ENCODE measurements around the gene RBL2. TPM values are rescaled to one million over a fixed set of nuclear protein-coding genes. Genes with fewer than 3 reads are reported as not detected.
A peak's percentile ranks its signal among the peaks of the same experiment; 100 is the strongest.

RBL2 gene
- total and polyA plus RNA-seq, 4 donors = 35.2 to 90.2 (median 79.6) TPM

GRCh38 chr16:53495325-53495724 is 61.1 kb downstream of the RBL2 start:
- ATAC-seq (ENCODE audit: low FRiP score) (no peak), DNase-seq (no peak)
- Histone ChIP-seq H3K4me1 (ENCODE audit: control insufficient read depth in 1 of 2, insufficient read depth in 2 of 2, low read length in 2 of 2) (no peaks in the 10 kb centered on the region), H3K27me3 (ENCODE audit: control insufficient read depth in 1 of 2, insufficient read depth in 2 of 2, low read length in 1 of 2) (no peaks in the 10 kb centered on the region), H3K27ac (ENCODE audit: low read depth in 1 of 2, low read length in 2 of 2) (no peak overlapping the region), H3K9me3 (ENCODE audit: control insufficient read depth, low read length) (no peaks in the 10 kb centered on the region), H3K36me3 (ENCODE audit: control insufficient read depth in 1 of 2, insufficient read depth in 2 of 2, low read length in 1 of 2) (peaks cover 3 to 6% of the 10 kb centered on the region in 2 donors), H3K4me3 (ENCODE audit: low read length in 2 of 2) (no peak overlapping the region)
- intact Hi-C loops (cut with DNase I) = no loop called here
- WGBS, 2 donors = 87 to 91% methylated on average over 4 of the region's 4 CpGs

- no peak overlapping the region for H3K27ac ChIP-seq (ENCODE audit: low read depth in 1 of 2, low read length in 2 of 2)
- H3K4me3 ChIP-seq (ENCODE audit: low read length in 2 of 2) = no peak overlapping the region
- ATAC-seq (ENCODE audit: low FRiP score) = no peak
- 91 to 92% methylated on average over 4 of the region's 4 CpGs for WGBS, 2 donors
- intact Hi-C loops (cut with DNase I) = no loop called here
- no peaks in the 10 kb centered on the region for H3K9me3 ChIP-seq (ENCODE audit: control insufficient read depth, low read length)
- DNase-seq = no peak
- H3K36me3 ChIP-seq (ENCODE audit: control insufficient read depth in 1 of 2, insufficient read depth in 2 of 2, low read length in 1 of 2) = peaks cover 0 to 3% of the 10 kb centered on the region in 2 donors
- H3K4me1 ChIP-seq (ENCODE audit: control insufficient read depth in 1 of 2, insufficient read depth in 2 of 2, low read length in 2 of 2) = peaks cover 0 to 4% of the 10 kb centered on the region in 2 donors
- no peaks in the 10 kb centered on the region for H3K27me3 ChIP-seq (ENCODE audit: control insufficient read depth in 1 of 2, insufficient read depth in 2 of 2, low read length in 1 of 2)
These were observed 64.7 kb downstream of the RBL2 start for GRCh38 chr16:53498984-53499383.

- no peaks in the 10 kb centered on the region for H3K27me3 ChIP-seq (ENCODE audit: control insufficient read depth in 1 of 2, insufficient read depth in 2 of 2, low read length in 1 of 2)
- no peaks in the 10 kb centered on the region for H3K9me3 ChIP-seq (ENCODE audit: control insufficient read depth, low read length)
- no peaks in the 10 kb centered on the region for H3K36me3 ChIP-seq (ENCODE audit: control insufficient read depth in 1 of 2, insufficient read depth in 2 of 2, low read length in 1 of 2)
- ATAC-seq (ENCODE audit: low FRiP score) = no peak
- 40 to 48% methylated on average over 9 of the region's 9 CpGs for WGBS, 2 donors
- no peak overlapping the region for H3K27ac ChIP-seq (ENCODE audit: low read depth in 1 of 2, low read length in 2 of 2)
- intact Hi-C loops (cut with DNase I) = loop anchor here (5.0 kb wide), 3 partner anchors 64 to 1426 kb away; no protein-coding TSS in a partner anchor
- no peak for DNase-seq
- H3K4me1 ChIP-seq (ENCODE audit: control insufficient read depth in 1 of 2, insufficient read depth in 2 of 2, low read length in 2 of 2) = peaks cover 0 to 4% of the 10 kb centered on the region in 2 donors
- peak overlapping the region in 1 of 2 donors; percentile 72 for H3K4me3 ChIP-seq (ENCODE audit: low read length in 2 of 2)
These were observed 67.1 kb downstream of the RBL2 start for GRCh38 chr16:53501216-53501859.

- intact Hi-C loops (cut with DNase I) = loop anchor here (1.0 to 5.0 kb wide), 4 partner anchors 65 to 1425 kb away; partner anchors contain the start of gene RBL2 (in 1 of the 2)
- H3K27ac ChIP-seq (ENCODE audit: low read depth in 1 of 2, low read length in 2 of 2) = peak within 1 kb of the TSS; percentile 78 to 93
- H3K27me3 ChIP-seq (ENCODE audit: control insufficient read depth in 1 of 2, insufficient read depth in 2 of 2, low read length in 1 of 2) = no peaks in the 10 kb centered on the region
- peak; percentile 68 to 82 for DNase-seq
- H3K36me3 ChIP-seq (ENCODE audit: control insufficient read depth in 1 of 2, insufficient read depth in 2 of 2, low read length in 1 of 2) = no peaks in the 10 kb centered on the region
- 0% methylated on average over 61 to 76 of the region's 76 CpGs for WGBS, 2 donors
- no peaks in the 10 kb centered on the region for H3K9me3 ChIP-seq (ENCODE audit: control insufficient read depth, low read length)
- H3K4me3 ChIP-seq (ENCODE audit: low read length in 2 of 2) = peak within 1 kb of the TSS; percentile 72 to 89
- ATAC-seq (ENCODE audit: low FRiP score) = peak; percentile 15
- H3K4me1 ChIP-seq (ENCODE audit: control insufficient read depth in 1 of 2, insufficient read depth in 2 of 2, low read length in 2 of 2) = peaks cover 0 to 4% of the 10 kb centered on the region in 2 donors
These were observed 68.3 kb downstream of the RBL2 start, which contains the start of gene AKTIP for GRCh38 chr16:53502331-53503269. Gene AKTIP (minus strand): TSS chr16:53503209. CDS start chr16:53500259, 2,950 bp downstream.

- WGBS, 2 donors = 0% methylated on average over 38 to 46 of the region's 46 CpGs
- Histone ChIP-seq H3K4me3 (ENCODE audit: low read length in 2 of 2) (peak overlapping the region; percentile 8 to 62), H3K36me3 (ENCODE audit: control insufficient read depth in 1 of 2, insufficient read depth in 2 of 2, low read length in 1 of 2) (no peaks in the 10 kb centered on the region), H3K27me3 (ENCODE audit: control insufficient read depth in 1 of 2, insufficient read depth in 2 of 2, low read length in 1 of 2) (no peaks in the 10 kb centered on the region), H3K9me3 (ENCODE audit: control insufficient read depth, low read length) (no peaks in the 10 kb centered on the region), H3K4me1 (ENCODE audit: control insufficient read depth in 1 of 2, insufficient read depth in 2 of 2, low read length in 2 of 2) (peaks cover 0 to 4% of the 10 kb centered on the region in 2 donors), H3K27ac (ENCODE audit: low read depth in 1 of 2, low read length in 2 of 2) (peak overlapping the region; percentile 73 to 78)
- DNase-seq (peak; percentile 100), ATAC-seq (ENCODE audit: low FRiP score) (peak; percentile 97)
- intact Hi-C loops (cut with DNase I) = loop anchor here (1.0 to 5.0 kb wide), 4 partner anchors 66 to 1424 kb away; partner anchors contain the start of gene RBL2 (in 1 of the 2)
These were observed 69.1 kb downstream of the RBL2 start for GRCh38 chr16:53503270-53503923.

- peak overlapping the region; percentile 8 to 62 for H3K4me3 ChIP-seq (ENCODE audit: low read length in 2 of 2)
- peak; percentile 45 for ATAC-seq (ENCODE audit: low FRiP score)
- H3K9me3 ChIP-seq (ENCODE audit: control insufficient read depth, low read length) = no peaks in the 10 kb centered on the region
- no peaks in the 10 kb centered on the region for H3K27me3 ChIP-seq (ENCODE audit: control insufficient read depth in 1 of 2, insufficient read depth in 2 of 2, low read length in 1 of 2)
- peak overlapping the region; percentile 78 to 93 for H3K27ac ChIP-seq (ENCODE audit: low read depth in 1 of 2, low read length in 2 of 2)
- H3K4me1 ChIP-seq (ENCODE audit: control insufficient read depth in 1 of 2, insufficient read depth in 2 of 2, low read length in 2 of 2) = peaks cover 0 to 4% of the 10 kb centered on the region in 2 donors
- H3K36me3 ChIP-seq (ENCODE audit: control insufficient read depth in 1 of 2, insufficient read depth in 2 of 2, low read length in 1 of 2) = no peaks in the 10 kb centered on the region
- 1 to 2% methylated on average over 13 to 15 of the region's 15 CpGs for WGBS, 2 donors
- intact Hi-C loops (cut with DNase I) = loop anchor here (1.0 to 5.0 kb wide), 4 partner anchors 67 to 1423 kb away; partner anchors contain the start of gene RBL2 (in 1 of the 2)
- peak; percentile 84 for DNase-seq
These were observed 69.9 kb downstream of the RBL2 start for GRCh38 chr16:53503991-53504663.

GRCh38 chr16:53504665-53505064 is 70.4 kb downstream of the RBL2 start:
- Histone ChIP-seq H3K27ac (ENCODE audit: low read depth in 1 of 2, low read length in 2 of 2) (peak overlapping the region; percentile 57 to 93), H3K36me3 (ENCODE audit: control insufficient read depth in 1 of 2, insufficient read depth in 2 of 2, low read length in 1 of 2) (no peaks in the 10 kb centered on the region), H3K27me3 (ENCODE audit: control insufficient read depth in 1 of 2, insufficient read depth in 2 of 2, low read length in 1 of 2) (no peaks in the 10 kb centered on the region), H3K4me3 (ENCODE audit: low read length in 2 of 2) (no peak overlapping the region), H3K4me1 (ENCODE audit: control insufficient read depth in 1 of 2, insufficient read depth in 2 of 2, low read length in 2 of 2) (peaks cover 0 to 4% of the 10 kb centered on the region in 2 donors), H3K9me3 (ENCODE audit: control insufficient read depth, low read length) (no peaks in the 10 kb centered on the region)
- DNase-seq (peak in 1 of 2 donors; percentile 54), ATAC-seq (ENCODE audit: low FRiP score) (no peak)
- WGBS, 2 donors = 70% methylated on average over 7 of the region's 7 CpGs
- intact Hi-C loops (cut with DNase I) = loop anchor here (5.0 kb wide), 4 partner anchors 67 to 1423 kb away; partner anchors contain the start of genes FTO (in 1 of the 2) and RPGRIP1L (in 1 of the 2)

Data from aorta (tissue), 5 donors.